Fibroblast of mammary gland (primary cell): ENCODE results near the gene FAM98B.

ENCODE experiments used
- DNase-seq: peaks from one replicate; pipeline ENCODE4 v3.0.0-alpha.2; 2010; ENCODE audit warnings: low read depth
- H3K4me3 ChIP-seq: 2 replicates; pipeline ENCODE4 v1.5.1; 2011; ENCODE audit warnings: low read depth, mild to moderate bottlenecking, low read length, moderate library complexity; ENCODE audit not compliant: control insufficient read depth
- CTCF ChIP-seq: conservative IDR thresholded peaks from 2 replicates; pipeline ENCODE4 v1.5.1; 2011; ENCODE audit warnings: low read depth, low read length, inconsistent platforms; ENCODE audit not compliant: control insufficient read depth, insufficient read depth

Gene FAM98B

GRCh38 chr15:38453971-38454695 lies at the start of gene FAM98B:
TSS of gene FAM98B (plus strand) at chr15:38454127. CDS start at chr15:38454162, 35 bp downstream.
- TF ChIP-seq CTCF = no peak
- H3K4me3 ChIP-seq = peak within 1 kb of the TSS; percentile 98
- DNase-seq = peak; percentile 88

- peak; percentile 73 for DNase-seq
- TF ChIP-seq CTCF = no peak
- no peak overlapping the region for H3K4me3 ChIP-seq
Observed at GRCh38 chr15:38406436-38406835, 47.5 kb upstream of the FAM98B start.

GRCh38 chr15:38408576-38408975 lies 45.4 kb upstream of the FAM98B start:
- no peak overlapping the region for H3K4me3 ChIP-seq
- no peak for TF ChIP-seq CTCF
- no peak for DNase-seq

- no peak overlapping the region for H3K4me3 ChIP-seq
- DNase-seq = no peak
- TF ChIP-seq CTCF = no peak
Observed at GRCh38 chr15:38411902-38412301, 42.0 kb upstream of the FAM98B start.

- no peak overlapping the region for H3K4me3 ChIP-seq
- TF ChIP-seq CTCF = no peak
- no peak for DNase-seq
Observed at GRCh38 chr15:38412466-38412865, 41.5 kb upstream of the FAM98B start.

GRCh38 chr15:38414357-38414756 lies 39.6 kb upstream of the FAM98B start:
- no peak overlapping the region for H3K4me3 ChIP-seq
- TF ChIP-seq CTCF = peak; percentile 97
- peak; percentile 84 for DNase-seq
